ENCODE measurements around the gene FGF8. TPM values are rescaled to one million over a fixed set of nuclear protein-coding genes. Genes with fewer than 3 reads are reported as not detected.

The FGF8 gene
- total and polyA plus RNA-seq, 9 of the 15 experiments (the other 6 are each of a cell fraction or from before 2014, with no cell fraction given): 0.13 to 0.82 (median 0.37) TPM; not detected in 5

- TF ChIP-seq SREBF2 (CRISPR knock-in tag; IDR thresholded peaks at IDR 0.05) (no peak), HEY1 (CRISPR knock-in tag; IDR thresholded peaks at IDR 0.05; ENCODE audit: borderline replicate concordance) (no peak), ZBTB7A (IDR thresholded peaks at IDR 0.05; ENCODE audit: borderline replicate concordance, control insufficient read depth, low read depth, low read length) (no peak), ZNF174 (CRISPR knock-in tag; IDR thresholded peaks at IDR 0.05) (no peak), ZBTB1 (CRISPR knock-in tag; IDR thresholded peaks at IDR 0.05; ENCODE audit: borderline replicate concordance, low read depth) (no peak), ESRRB (CRISPR knock-in tag; IDR thresholded peaks at IDR 0.05; ENCODE audit: borderline replicate concordance) (no peak), E2F3 (CRISPR knock-in tag; IDR thresholded peaks at IDR 0.05) (no peak), ZNF232 (CRISPR knock-in tag; IDR thresholded peaks at IDR 0.05) (no peak), EZH2 (IDR thresholded peaks at IDR 0.05; ENCODE audit: borderline replicate concordance, low read depth, low read length) (no peak), NR1H2 (CRISPR knock-in tag; IDR thresholded peaks at IDR 0.05) (no peak), KLF16 (IDR thresholded peaks at IDR 0.05) (peak; percentile 76; the same call in 1 of the 2 replicates), ELF2 (CRISPR knock-in tag; IDR thresholded peaks at IDR 0.05) (no peak), ZNF143 (CRISPR knock-in tag; IDR thresholded peaks at IDR 0.05) (no peak), TCF7L2 (IDR thresholded peaks at IDR 0.05; ENCODE audit: low read depth, low read length) (peak; percentile 69; the same call in 1 of the 2 replicates), POLR3G (IDR thresholded peaks at IDR 0.05; ENCODE audit: extremely low read depth, insufficient read length, insufficient replicate concordance) (no peak), BRF2 (IDR thresholded peaks at IDR 0.05; ENCODE audit: borderline replicate concordance, insufficient read depth, insufficient read length) (no peak), TBP (optimal IDR thresholded peaks at IDR 0.05; ENCODE audit: low read depth, low read length) (no peak), TCFL5 (CRISPR knock-in tag; conservative IDR thresholded peaks at IDR 0.05) (no peak), ZC3H8 (IDR thresholded peaks at IDR 0.05) (no peak), ZNF77 (CRISPR knock-in tag; IDR thresholded peaks at IDR 0.05) (no peak)
- TF ChIP-seq, protein P1, sequence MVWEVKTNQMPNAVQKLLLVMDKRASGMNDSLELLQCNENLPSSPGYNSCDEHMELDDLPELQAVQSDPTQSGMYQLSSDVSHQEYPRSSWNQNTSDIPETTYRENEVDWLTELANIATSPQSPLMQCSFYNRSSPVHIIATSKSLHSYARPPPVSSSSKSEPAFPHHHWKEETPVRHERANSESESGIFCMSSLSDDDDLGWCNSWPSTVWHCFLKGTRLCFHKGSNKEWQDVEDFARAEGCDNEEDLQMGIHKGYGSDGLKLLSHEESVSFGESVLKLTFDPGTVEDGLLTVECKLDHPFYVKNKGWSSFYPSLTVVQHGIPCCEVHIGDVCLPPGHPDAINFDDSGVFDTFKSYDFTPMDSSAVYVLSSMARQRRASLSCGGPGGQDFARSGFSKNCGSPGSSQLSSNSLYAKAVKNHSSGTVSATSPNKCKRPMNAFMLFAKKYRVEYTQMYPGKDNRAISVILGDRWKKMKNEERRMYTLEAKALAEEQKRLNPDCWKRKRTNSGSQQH (CRISPR knock-in tag; IDR thresholded peaks at IDR 0.05): no peak
- TF ChIP-seq, protein P2, sequence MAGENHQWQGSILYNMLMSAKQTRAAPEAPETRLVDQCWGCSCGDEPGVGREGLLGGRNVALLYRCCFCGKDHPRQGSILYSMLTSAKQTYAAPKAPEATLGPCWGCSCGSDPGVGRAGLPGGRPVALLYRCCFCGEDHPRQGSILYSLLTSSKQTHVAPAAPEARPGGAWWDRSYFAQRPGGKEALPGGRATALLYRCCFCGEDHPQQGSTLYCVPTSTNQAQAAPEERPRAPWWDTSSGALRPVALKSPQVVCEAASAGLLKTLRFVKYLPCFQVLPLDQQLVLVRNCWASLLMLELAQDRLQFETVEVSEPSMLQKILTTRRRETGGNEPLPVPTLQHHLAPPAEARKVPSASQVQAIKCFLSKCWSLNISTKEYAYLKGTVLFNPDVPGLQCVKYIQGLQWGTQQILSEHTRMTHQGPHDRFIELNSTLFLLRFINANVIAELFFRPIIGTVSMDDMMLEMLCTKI (IDR thresholded peaks at IDR 0.05; ENCODE audit: partially characterized antibody): no peak
- TF ChIP-seq, protein P3, sequence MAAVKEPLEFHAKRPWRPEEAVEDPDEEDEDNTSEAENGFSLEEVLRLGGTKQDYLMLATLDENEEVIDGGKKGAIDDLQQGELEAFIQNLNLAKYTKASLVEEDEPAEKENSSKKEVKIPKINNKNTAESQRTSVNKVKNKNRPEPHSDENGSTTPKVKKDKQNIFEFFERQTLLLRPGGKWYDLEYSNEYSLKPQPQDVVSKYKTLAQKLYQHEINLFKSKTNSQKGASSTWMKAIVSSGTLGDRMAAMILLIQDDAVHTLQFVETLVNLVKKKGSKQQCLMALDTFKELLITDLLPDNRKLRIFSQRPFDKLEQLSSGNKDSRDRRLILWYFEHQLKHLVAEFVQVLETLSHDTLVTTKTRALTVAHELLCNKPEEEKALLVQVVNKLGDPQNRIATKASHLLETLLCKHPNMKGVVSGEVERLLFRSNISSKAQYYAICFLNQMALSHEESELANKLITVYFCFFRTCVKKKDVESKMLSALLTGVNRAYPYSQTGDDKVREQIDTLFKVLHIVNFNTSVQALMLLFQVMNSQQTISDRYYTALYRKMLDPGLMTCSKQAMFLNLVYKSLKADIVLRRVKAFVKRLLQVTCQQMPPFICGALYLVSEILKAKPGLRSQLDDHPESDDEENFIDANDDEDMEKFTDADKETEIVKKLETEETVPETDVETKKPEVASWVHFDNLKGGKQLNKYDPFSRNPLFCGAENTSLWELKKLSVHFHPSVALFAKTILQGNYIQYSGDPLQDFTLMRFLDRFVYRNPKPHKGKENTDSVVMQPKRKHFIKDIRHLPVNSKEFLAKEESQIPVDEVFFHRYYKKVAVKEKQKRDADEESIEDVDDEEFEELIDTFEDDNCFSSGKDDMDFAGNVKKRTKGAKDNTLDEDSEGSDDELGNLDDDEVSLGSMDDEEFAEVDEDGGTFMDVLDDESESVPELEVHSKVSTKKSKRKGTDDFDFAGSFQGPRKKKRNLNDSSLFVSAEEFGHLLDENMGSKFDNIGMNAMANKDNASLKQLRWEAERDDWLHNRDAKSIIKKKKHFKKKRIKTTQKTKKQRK (IDR thresholded peaks at IDR 0.05; ENCODE audit: borderline replicate concordance, low read depth, low read length): no peak
Measured at GRCh38 chr10:101824736-101825135, 48.8 kb upstream of the FGF8 start (continued).

Data from K562 (cell line).